DND-41 (cell line): ENCODE measurements around the gene IL20RA.

Experiments
- ATAC-seq: fragments of 200-7000 bp; cut with Tn5 transposase; 3 replicates; pipeline ENCODE4 v1.9.1; 2021; ENCODE audit warnings: low read depth; ENCODE audit not compliant: insufficient read depth
- DNase-seq: peaks from one replicate; pipeline ENCODE4 v3.0.0-alpha.2; 2020
- H2AFZ ChIP-seq: 2 replicates; pipeline ENCODE4 v1.6.0; 2012; ENCODE audit warnings: low read depth, low read length
- H3K27ac ChIP-seq: 2 replicates; pipeline ENCODE4 v1.5.1; 2012; ENCODE audit warnings: low read length, inconsistent platforms
- H3K27me3 ChIP-seq: fragments of 200-600 bp; sonication (generic); 2 replicates; pipeline ENCODE4 v1.6.0; 2012; ENCODE audit warnings: low read length, mild to moderate bottlenecking, inconsistent platforms; ENCODE audit not compliant: insufficient read depth, poor library complexity
- H3K36me3 ChIP-seq: 2 replicates; pipeline ENCODE4 v1.5.1; 2012; ENCODE audit warnings: low read length, inconsistent platforms; ENCODE audit not compliant: insufficient read depth
- H3K4me1 ChIP-seq: 2 replicates; pipeline ENCODE4 v1.5.1; 2012; ENCODE audit warnings: mild to moderate bottlenecking, low read length; ENCODE audit not compliant: insufficient read depth
- H3K4me2 ChIP-seq: 2 replicates; pipeline ENCODE4 v1.6.0; 2012; ENCODE audit warnings: mild to moderate bottlenecking, moderate library complexity, low read length, inconsistent platforms; ENCODE audit not compliant: insufficient read depth
- H3K4me3 ChIP-seq, 2 experiments: fragments of 200-600 bp in 1 of 2; shearing (Covaris generic) in 1 of 2; 2 replicates each; pipeline ENCODE4 v1.5.1; 2012 to 2016; ENCODE audit warnings: inconsistent platforms in 2 of 2, low read length in 2 of 2, mild to moderate bottlenecking in 2 of 2, low read depth in 1 of 2, moderate library complexity in 1 of 2
- H3K79me2 ChIP-seq: 2 replicates; pipeline ENCODE4 v1.6.0; 2012; ENCODE audit warnings: low read length, inconsistent platforms; ENCODE audit not compliant: insufficient read depth
- H3K9ac ChIP-seq: 2 replicates; pipeline ENCODE4 v1.6.0; 2012; ENCODE audit warnings: low read depth, mild to moderate bottlenecking, inconsistent platforms, low read length, moderate library complexity
- H3K9me3 ChIP-seq: 2 replicates; pipeline ENCODE4 v1.5.1; 2012; ENCODE audit warnings: low read length, moderate library complexity, mild to moderate bottlenecking, inconsistent platforms; ENCODE audit not compliant: insufficient read depth, severe bottlenecking
- H4K20me1 ChIP-seq: 2 replicates; pipeline ENCODE4 v1.6.0; 2012; ENCODE audit warnings: low read length; ENCODE audit not compliant: insufficient read depth
- CTCF ChIP-seq: IDR thresholded peaks from 2 replicates; pipeline ENCODE4 v1.5.1; 2012; ENCODE audit warnings: borderline replicate concordance, low read length, moderate library complexity, mild to moderate bottlenecking; ENCODE audit not compliant: poor library complexity, severe bottlenecking; ENCODE audit errors: extremely low read depth
- EZH2 ChIP-seq: IDR thresholded peaks from 3 replicates; pipeline ENCODE4 v1.6.1; 2012; ENCODE audit warnings: borderline replicate concordance, low read depth, mild to moderate bottlenecking, moderate library complexity, low read length, inconsistent platforms; ENCODE audit not compliant: severe bottlenecking

IL20RA gene

DNA sequence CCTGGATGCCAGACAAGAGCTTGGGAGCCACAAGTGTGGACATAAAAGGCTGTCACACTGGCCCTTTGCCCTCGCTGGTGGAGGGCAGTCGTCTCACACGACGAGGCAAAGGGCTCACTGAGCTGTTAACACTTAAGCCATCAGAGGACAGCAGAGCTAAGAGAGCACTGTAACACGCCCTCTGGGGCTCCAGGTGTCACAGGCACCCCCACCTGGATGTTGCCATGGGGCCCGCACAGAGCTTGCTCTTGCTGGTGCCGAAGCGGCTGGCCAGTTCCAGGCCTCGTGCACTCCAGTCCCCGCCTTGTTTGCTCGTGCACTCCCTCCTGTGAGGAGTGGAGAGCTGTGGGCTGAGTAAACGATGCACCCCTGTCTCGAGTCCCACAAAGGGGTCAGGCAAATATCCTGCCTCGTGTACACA is 85.3 kb downstream of the IL20RA start:
- Histone ChIP-seq H3K9ac (no peak overlapping the region), H3K27me3 (peaks cover 19% of the 10 kb centered on the region), H3K4me3 (no peak overlapping the region), H4K20me1 (no peaks in the 10 kb centered on the region), H3K4me2 (no peak overlapping the region), H3K4me1 (no peaks in the 10 kb centered on the region), H3K36me3 (no peaks in the 10 kb centered on the region), H3K79me2 (no peaks in the 10 kb centered on the region), H2AFZ (no peak overlapping the region), H3K27ac (no peak overlapping the region), H3K9me3 (no peaks in the 10 kb centered on the region)
- no peak for DNase-seq
- no peak for TF ChIP-seq EZH2
- no peak for TF ChIP-seq CTCF
- no peak for ATAC-seq

DNA sequence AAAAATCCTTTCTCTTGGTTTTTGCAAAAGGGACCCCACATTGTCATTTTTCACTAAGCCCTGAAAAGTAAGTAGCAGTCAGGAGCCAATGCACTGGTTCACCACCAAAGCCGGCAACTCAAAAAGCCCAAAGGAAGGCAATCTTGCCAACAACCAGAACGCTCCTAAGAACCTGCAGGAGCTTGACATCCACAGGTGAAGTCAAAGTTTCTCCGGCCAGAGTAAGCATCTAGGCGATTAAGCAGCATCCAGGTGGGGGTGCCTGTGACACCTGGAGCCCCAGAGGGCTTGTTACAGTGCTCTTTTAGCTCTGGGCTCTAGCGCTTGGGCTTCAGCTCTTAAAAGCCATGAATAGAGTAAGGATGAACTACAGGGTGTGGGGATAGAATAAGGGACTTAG is 86.6 kb downstream of the IL20RA start:
- Histone ChIP-seq H3K36me3 (no peaks in the 10 kb centered on the region), H3K9me3 (no peaks in the 10 kb centered on the region), H3K79me2 (no peaks in the 10 kb centered on the region), H4K20me1 (no peaks in the 10 kb centered on the region), H3K4me2 (no peak overlapping the region), H3K9ac (no peak overlapping the region), H3K4me1 (no peaks in the 10 kb centered on the region), H3K27me3 (peaks cover 19% of the 10 kb centered on the region), H3K4me3 (no peak overlapping the region), H2AFZ (no peak overlapping the region), H3K27ac (no peak overlapping the region)
- DNase-seq (no peak), ATAC-seq (no peak)
- TF ChIP-seq CTCF, result no peak
- no peak for TF ChIP-seq EZH2

DNA sequence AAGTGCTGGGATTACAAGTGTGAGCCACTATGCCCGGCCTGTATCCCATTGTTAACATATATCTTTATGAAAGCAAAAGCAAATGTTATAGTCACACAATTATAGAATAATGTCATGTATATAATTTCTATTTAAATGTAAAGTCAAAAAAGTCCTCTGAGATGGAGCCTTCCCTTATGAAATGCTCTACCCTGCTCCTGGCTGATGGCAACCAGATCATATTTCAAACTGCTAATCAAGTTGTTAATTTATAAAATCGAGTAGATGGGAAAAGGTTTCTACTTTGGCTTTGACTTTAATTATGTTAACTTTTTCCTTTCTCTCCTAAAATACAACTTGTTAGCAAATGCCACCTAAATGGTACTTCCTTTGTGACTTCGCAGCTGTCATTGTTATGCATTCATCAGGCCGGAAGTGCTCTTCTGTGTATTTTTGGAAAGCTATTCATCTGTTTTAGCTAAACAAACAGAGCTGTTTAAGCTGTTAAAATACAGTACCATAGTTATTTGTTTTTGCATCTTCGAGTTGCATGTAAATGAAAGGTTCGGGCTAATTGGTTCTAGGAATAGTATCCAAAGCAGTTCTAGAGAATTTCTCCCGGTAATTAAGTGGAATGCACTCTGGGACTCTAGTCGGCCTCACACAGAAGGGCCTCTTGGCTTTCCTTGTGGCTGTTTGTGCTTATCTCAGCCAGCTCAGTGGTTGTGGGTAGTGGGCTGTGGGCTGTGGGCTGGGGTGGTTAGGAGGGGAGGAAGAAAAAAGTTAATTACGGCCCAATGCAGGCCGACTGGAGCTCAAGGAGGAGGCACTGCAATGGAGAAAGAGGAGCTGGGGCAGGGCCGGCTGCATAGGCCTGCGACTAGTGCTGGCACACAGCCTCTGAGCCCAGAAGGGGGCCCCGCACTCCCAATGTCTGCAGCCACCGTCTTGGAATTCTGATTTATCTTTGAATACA is 87.9 kb downstream of the IL20RA start:
- H3K79me2 ChIP-seq, result no peaks in the 10 kb centered on the region
- H3K9me3 ChIP-seq, result no peaks in the 10 kb centered on the region
- H3K9ac ChIP-seq, result no peak overlapping the region
- H3K4me1 ChIP-seq, result no peaks in the 10 kb centered on the region
- no peaks in the 10 kb centered on the region for H4K20me1 ChIP-seq
- no peak overlapping the region for H3K4me2 ChIP-seq
- no peaks in the 10 kb centered on the region for H3K36me3 ChIP-seq
- H3K4me3 ChIP-seq, result no peak overlapping the region
- no peak overlapping the region for H3K27ac ChIP-seq
- peaks cover 19% of the 10 kb centered on the region for H3K27me3 ChIP-seq
- no peak for TF ChIP-seq EZH2
- no peak for TF ChIP-seq CTCF
- no peak overlapping the region for H2AFZ ChIP-seq
- no peak for ATAC-seq
- no peak for DNase-seq
